Measurements from ENCODE around the gene RAB3IL1. TPM values are rescaled to one million over a fixed set of nuclear protein-coding genes. Genes with fewer than 3 reads are reported as not detected.

RAB3IL1 gene
- total and polyA plus RNA-seq, 9 of the 15 experiments (the other 6 are each of a cell fraction or from before 2014, with no cell fraction given), result 0.15 to 42.6 (median 15.5) TPM

GRCh38 chr11:61890529-61891330 lies 26.6 kb downstream of the RAB3IL1 start (continued):
- no peak for TF ChIP-seq ZNF318 (IDR thresholded peaks at IDR 0.05; ENCODE audit: borderline replicate concordance in 1 of 2, low read depth in 1 of 2)
- peak; percentile 66 for TF ChIP-seq SMARCA5 (IDR thresholded peaks at IDR 0.05)
- TF ChIP-seq PKNOX1 (IDR thresholded peaks at IDR 0.05), result no peak
- peak; percentile 28 for TF ChIP-seq SAP30 (IDR thresholded peaks at IDR 0.05; ENCODE audit: borderline replicate concordance, insufficient read depth, low read depth, low read length, poor library complexity, severe bottlenecking)
- TF ChIP-seq MXI1 (IDR thresholded peaks at IDR 0.05; ENCODE audit: low read depth, low read length), result peak; percentile 16; the same call in 1 of the 2 replicates
- TF ChIP-seq, protein P1, sequence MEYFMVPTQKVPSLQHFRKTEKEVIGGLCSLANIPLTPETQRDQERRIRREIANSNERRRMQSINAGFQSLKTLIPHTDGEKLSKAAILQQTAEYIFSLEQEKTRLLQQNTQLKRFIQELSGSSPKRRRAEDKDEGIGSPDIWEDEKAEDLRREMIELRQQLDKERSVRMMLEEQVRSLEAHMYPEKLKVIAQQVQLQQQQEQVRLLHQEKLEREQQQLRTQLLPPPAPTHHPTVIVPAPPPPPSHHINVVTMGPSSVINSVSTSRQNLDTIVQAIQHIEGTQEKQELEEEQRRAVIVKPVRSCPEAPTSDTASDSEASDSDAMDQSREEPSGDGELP (CRISPR knock-in tag; IDR thresholded peaks at IDR 0.05; ENCODE audit: borderline replicate concordance), result peak; percentile 73
- TF ChIP-seq EP400 (IDR thresholded peaks at IDR 0.05), result peak; percentile 40; the same call in 1 of the 2 replicates
- TF ChIP-seq TAF15 (IDR thresholded peaks at IDR 0.05; ENCODE audit: low read depth, low read length), result no peak
- TF ChIP-seq RBFOX2 (IDR thresholded peaks at IDR 0.05; ENCODE audit: low read depth, low read length), result peak; percentile 73
- 0 out of 2 replicates have a peak, but pooled peaks have one; percentile 27 for TF ChIP-seq ZNF717 (CRISPR knock-in tag; IDR thresholded peaks at IDR 0.05)
- TF ChIP-seq HDAC1 (IDR thresholded peaks at IDR 0.05), result 0 out of 4 replicates have a peak, but pooled peaks of 1 of the 2 experiments have one; percentile 69
- TF ChIP-seq PHB (CRISPR knock-in tag; IDR thresholded peaks at IDR 0.05), result 0 out of 2 replicates have a peak, but pooled peaks have one; percentile 25
- peak; percentile 55; the same call in 1 of the 2 replicates for TF ChIP-seq ZEB2 (IDR thresholded peaks at IDR 0.05)
- TF ChIP-seq TOE1 (IDR thresholded peaks at IDR 0.05; ENCODE audit: borderline replicate concordance), result 0 out of 2 replicates have a peak, but pooled peaks have one; percentile 29
- no peak for TF ChIP-seq TOE1 (CRISPR knock-in tag; IDR thresholded peaks at IDR 0.05; ENCODE audit: borderline replicate concordance, low read depth)
- TF ChIP-seq KAT7 (CRISPR knock-in tag; IDR thresholded peaks at IDR 0.05; ENCODE audit: borderline replicate concordance), result 0 out of 2 replicates have a peak, but pooled peaks have one; percentile 28
- TF ChIP-seq CTBP1 (IDR thresholded peaks at IDR 0.05; ENCODE audit: borderline replicate concordance), result peak; percentile 69; the same call in 1 of the 2 replicates

Data from K562 (cell line).